Right cardiac atrium (tissue), 5 donors: ENCODE measurements around the gene TJP2. TPM values are rescaled to one million over a fixed set of nuclear protein-coding genes. Genes with fewer than 3 reads are reported as not detected.
A peak's percentile ranks its signal among the peaks of the same experiment; 100 is the strongest.

Experiments
- ATAC-seq, 2 donors: fragments of 200-7000 bp; cut with Tn5 transposase; one replicate each; pipeline versions ENCODE4 v1.8.0 to v1.9.1; 2020; ENCODE audit warnings: moderate library complexity in 2 of 2, mild to moderate bottlenecking in 1 of 2
- DNase-seq, 3 donors: peaks; one replicate each; pipeline ENCODE4 v3.0.0-alpha.2; 2020
- H3K27ac ChIP-seq: one replicate; pipeline ENCODE4 v1.5.1; 2013; ENCODE audit warnings: mild to moderate bottlenecking, low read length, control low read depth, moderate library complexity
- H3K27me3 ChIP-seq: one replicate; pipeline ENCODE4 v1.6.1; 2013; ENCODE audit not compliant: control insufficient read depth, insufficient read depth
- H3K4me1 ChIP-seq: one replicate; pipeline ENCODE4 v1.6.1; 2013; ENCODE audit warnings: low read length; ENCODE audit not compliant: control insufficient read depth, insufficient read depth
- H3K4me3 ChIP-seq: one replicate; pipeline ENCODE4 v1.5.1; 2013; ENCODE audit warnings: low read length, control low read depth
- H3K9me3 ChIP-seq: one replicate; pipeline ENCODE4 v1.6.1; 2013; ENCODE audit warnings: low read length; ENCODE audit not compliant: control insufficient read depth
- WGBS: extraction: QIAGEN DNeasy Blood & Tissue Kit; methylation state at CpG from one replicate; pipeline ENCODE4 v1.1.7; 2013; 5-methylcytosine and 5-hydroxymethylcytosine counted together
- intact Hi-C, 4 donors: fragments of 100-400 bp; cut with DNase I; formaldehyde crosslinking; loops; one replicate each; pipeline versions ENCODE4 v1.11.0 to v1.14.0; 2022 to 2023
- polyA plus RNA-seq: library from polyadenylated mRNA; stranded (reverse); fragments of 200-250 nt; gene quantifications from one replicate; pipeline ENCODE4 v1.2.3, GENCODE V29; 2013
- total RNA-seq, 4 donors: library from RNA; stranded (reverse); fragmentation: NEBNext Ultra II Directional; extraction: Animal tissue kit (Norgen Biotek cat#: 25700); gene quantifications; one replicate each; pipeline ENCODE4 v1.2.1, GENCODE V29; 2021
- donor health status: healthy with polysubstance abuse.
- donor health status: DM: no; HTN: yes; CAD: no.
- donor health status: DM: no; HTN: no; CAD: no.
- donor health status: DM: no; HTN: yes; CAD: no; lungs with severe emphysema.
- donor health status: DM: yes; HTN: yes; CAD: no.

The TJP2 gene
- total and polyA plus RNA-seq, 5 donors: 23.8 to 56.3 (median 43.7) TPM

DNA sequence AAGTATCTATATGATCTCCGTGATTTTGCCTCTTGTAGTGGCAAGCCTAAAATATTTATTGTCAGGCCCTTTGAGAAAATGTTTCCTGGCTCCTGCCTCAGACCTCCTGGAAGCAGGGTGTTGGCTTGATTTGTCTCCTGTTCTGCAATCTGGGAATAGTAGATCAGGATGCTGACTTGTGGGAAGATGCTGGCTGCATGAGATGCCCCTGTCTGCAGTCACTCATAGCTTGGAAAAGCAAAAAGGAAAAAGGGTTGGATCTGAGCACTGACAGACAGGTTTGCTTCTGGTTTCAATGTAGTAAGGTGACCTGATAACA, 16.7 kb downstream of the TJP2 start:
- Histone ChIP-seq H3K4me3 (no peak overlapping the region), H3K27me3 (no peaks in the 10 kb centered on the region), H3K9me3 (no peaks in the 10 kb centered on the region), H3K4me1 (peaks cover 8% of the 10 kb centered on the region), H3K27ac (no peak overlapping the region)
- 42% methylated on average over 1 of the region's 1 CpG for WGBS
- ATAC-seq (no peak), DNase-seq (no peak)
- intact Hi-C loops: loop anchor here in 2 of 4 donors (5.0 kb wide), 2 partner anchors 134 to 139 kb away; no protein-coding TSS in a partner anchor

DNA sequence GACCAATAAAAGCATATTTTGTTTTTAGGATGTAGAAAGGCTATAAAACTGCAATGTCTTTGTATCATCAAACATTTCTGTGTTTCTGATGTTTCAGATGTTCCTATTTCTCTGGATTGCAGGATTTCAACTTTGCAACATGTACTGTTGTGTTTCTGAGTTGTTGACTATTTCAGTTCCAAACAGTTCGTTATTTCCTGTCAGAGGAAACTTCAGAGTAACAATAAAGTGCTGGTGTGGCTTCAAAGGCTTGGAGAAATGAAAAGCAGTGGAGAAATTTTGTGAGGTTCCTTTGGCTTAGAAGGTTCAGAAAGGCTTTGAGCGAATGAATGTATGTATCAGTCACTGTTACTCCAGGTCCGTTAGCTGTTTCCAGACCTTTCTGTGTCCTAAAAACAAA, 17.2 kb downstream of the TJP2 start:
- H3K4me3 ChIP-seq: no peak overlapping the region
- peaks cover 10% of the 10 kb centered on the region for H3K4me1 ChIP-seq
- no peaks in the 10 kb centered on the region for H3K27me3 ChIP-seq
- intact Hi-C loops: loop anchor here in 2 of 4 donors (5.0 kb wide), 2 partner anchors 134 to 139 kb away; no protein-coding TSS in a partner anchor
- no peak for DNase-seq
- 61% methylated on average over 3 of the region's 3 CpGs for WGBS
- no peak overlapping the region for H3K27ac ChIP-seq
- no peaks in the 10 kb centered on the region for H3K9me3 ChIP-seq
- ATAC-seq: no peak

DNA sequence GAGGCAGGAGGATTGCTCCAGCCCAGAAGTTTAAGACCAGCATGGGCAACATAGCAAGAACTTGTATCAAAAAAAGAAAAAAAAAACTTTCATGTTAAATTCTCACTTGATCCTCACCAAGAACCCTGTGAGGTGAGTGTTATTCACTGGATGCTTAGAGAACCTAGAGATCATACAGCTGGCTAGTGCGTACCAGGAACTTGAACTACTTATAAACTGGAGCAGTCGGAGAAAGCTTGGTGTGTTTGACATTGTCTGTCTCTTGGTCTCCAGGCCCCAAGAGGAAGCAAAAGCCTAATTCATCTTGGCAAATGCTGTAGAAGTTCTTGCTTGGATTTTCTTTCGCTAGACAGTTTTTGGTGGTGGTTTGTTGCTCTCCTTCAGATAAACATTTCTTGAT, 18.1 kb downstream of the TJP2 start:
- WGBS: 70% methylated on average over 3 of the region's 3 CpGs
- intact Hi-C loops: loop anchor here in 3 of 4 donors (2.0 to 5.0 kb wide), 3 partner anchors 135 to 140 kb away; no protein-coding TSS in a partner anchor
- peaks cover 10% of the 10 kb centered on the region for H3K4me1 ChIP-seq
- no peak overlapping the region for H3K27ac ChIP-seq
- no peaks in the 10 kb centered on the region for H3K9me3 ChIP-seq
- ATAC-seq (no peak), DNase-seq (no peak)
- H3K4me3 ChIP-seq: no peak overlapping the region
- H3K27me3 ChIP-seq: no peaks in the 10 kb centered on the region

DNA sequence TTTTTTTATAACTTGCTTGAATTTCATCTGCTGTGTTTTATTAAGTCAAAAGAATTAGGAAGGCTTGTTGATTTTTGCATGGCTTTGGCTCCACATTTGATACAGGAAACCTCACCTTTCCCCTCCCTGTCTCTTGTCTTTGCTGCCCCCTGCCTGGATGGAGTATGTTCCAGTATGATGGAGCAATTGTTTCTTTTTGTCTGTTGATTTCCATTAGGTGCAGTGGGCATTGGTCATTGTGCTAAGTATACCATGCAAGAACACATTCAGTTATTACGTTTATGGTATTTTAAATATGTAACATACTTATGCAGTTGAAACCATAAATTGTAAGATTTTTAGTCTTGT, 19.6 kb downstream of the TJP2 start:
- Histone ChIP-seq H3K4me1 (peaks cover 13% of the 10 kb centered on the region), H3K27ac (no peak overlapping the region), H3K9me3 (no peaks in the 10 kb centered on the region), H3K4me3 (no peak overlapping the region), H3K27me3 (no peaks in the 10 kb centered on the region)
- WGBS: 59% methylated on average over 1 of the region's 1 CpG
- intact Hi-C loops: loop anchor here in 3 of 4 donors (2.0 to 5.0 kb wide), 3 partner anchors 136 to 141 kb away; no protein-coding TSS in a partner anchor
- ATAC-seq: peak in 1 of 2 donors; percentile 61
- no peak for DNase-seq

DNA sequence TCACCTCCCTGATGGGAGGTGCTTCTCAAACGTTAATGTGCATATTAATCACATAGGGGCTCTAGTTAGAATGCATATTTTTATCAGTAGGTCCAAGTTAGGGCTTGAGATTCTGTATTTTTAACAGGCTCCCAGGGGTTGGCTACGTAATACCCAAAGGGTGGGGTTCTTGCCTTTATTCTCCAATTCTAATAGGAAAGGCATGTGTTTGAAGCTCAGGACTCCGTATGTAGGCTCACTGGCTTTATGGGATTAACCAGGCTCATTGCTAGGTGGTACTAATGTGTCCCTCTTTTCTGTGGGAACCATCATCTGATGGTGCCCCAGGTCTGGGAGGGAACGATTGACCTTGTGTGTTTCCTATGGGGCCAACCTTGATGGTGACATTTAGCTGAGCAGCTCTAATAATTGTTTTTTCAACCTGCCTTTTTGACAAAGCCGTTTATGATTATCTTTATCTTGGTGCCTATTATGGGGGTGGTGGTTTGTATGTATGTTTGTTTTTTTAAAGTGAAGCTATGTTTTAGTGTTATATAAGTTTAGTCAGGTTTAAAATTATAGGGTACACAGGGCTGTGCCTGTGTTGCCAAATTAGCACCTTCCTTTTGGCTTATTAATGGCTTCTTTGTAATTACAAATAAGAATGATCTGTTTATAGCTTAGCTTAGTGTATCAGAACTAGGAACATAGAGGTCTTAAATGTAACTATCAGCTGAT, 20.8 kb downstream of the TJP2 start:
- DNase-seq: no peak
- no peak overlapping the region for H3K4me3 ChIP-seq
- H3K9me3 ChIP-seq: no peaks in the 10 kb centered on the region
- no peak for ATAC-seq
- H3K27ac ChIP-seq: no peak overlapping the region
- WGBS: 67% methylated on average over 5 of the region's 5 CpGs
- intact Hi-C loops: loop anchor here in 3 of 4 donors (5.0 kb wide), 2 partner anchors 138 to 143 kb away; no protein-coding TSS in a partner anchor
- peaks cover 15% of the 10 kb centered on the region for H3K4me1 ChIP-seq
- no peaks in the 10 kb centered on the region for H3K27me3 ChIP-seq

DNA sequence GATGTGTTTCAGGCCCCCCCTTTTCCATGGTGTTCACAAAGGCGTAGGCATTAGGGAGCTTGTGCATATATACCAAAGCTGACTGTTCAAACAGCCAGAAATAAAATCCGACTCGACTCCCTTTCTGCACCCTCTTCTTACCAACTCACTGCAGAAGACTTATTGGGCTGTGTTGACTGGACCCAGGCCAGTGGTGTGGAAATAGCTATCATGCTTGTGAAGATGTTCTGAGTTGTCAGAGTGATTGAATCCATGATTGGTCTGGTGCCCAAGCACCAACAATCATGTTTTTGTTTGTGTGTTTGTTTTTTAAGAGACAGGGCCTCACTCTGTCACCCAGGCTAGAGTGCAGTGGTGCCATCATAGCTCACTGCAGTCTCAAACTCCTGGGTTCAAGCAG, 21.6 kb downstream of the TJP2 start:
- no peaks in the 10 kb centered on the region for H3K9me3 ChIP-seq
- intact Hi-C loops: loop anchor here in 1 of 4 donors (5.0 kb wide), 1 partner anchor 143 kb away; no protein-coding TSS in a partner anchor
- peaks cover 17% of the 10 kb centered on the region for H3K4me1 ChIP-seq
- peak overlapping the region; percentile 72 for H3K27ac ChIP-seq
- no peak overlapping the region for H3K4me3 ChIP-seq
- DNase-seq (peak in 1 of 3 donors; percentile 63), ATAC-seq (peak in 1 of 2 donors; percentile 22)
- no peaks in the 10 kb centered on the region for H3K27me3 ChIP-seq
- WGBS: 53% methylated on average over 3 of the region's 3 CpGs

DNA sequence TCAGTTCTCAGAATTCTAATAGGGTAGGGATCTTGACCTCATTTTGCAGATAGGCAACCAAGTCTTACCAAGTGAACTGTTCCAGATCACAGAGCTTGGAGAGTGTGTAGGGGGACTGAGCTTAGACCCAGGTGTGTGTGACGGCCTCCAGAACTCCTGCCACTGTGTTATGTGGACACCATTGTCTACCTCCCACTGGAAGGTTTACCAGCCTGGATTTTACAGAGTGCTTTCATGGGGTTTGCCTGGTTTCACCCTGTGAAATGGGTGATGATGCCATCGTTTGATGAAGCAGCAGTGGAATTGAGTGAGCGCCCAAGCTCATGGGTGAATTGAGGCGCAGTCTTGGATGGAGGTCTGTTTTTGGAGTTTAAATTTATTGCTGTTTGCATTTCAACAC, 23.6 kb downstream of the TJP2 start:
- Histone ChIP-seq H3K9me3 (no peaks in the 10 kb centered on the region), H3K4me1 (peaks cover 17% of the 10 kb centered on the region), H3K27ac (no peak overlapping the region), H3K27me3 (no peaks in the 10 kb centered on the region), H3K4me3 (no peak overlapping the region)
- DNase-seq (no peak), ATAC-seq (peak in 1 of 2 donors; percentile 14)
- intact Hi-C loops: loop anchor here in 1 of 4 donors (5.0 kb wide), 1 partner anchor 145 kb away; no protein-coding TSS in a partner anchor
- WGBS: 92% methylated on average over 4 of the region's 4 CpGs

DNA sequence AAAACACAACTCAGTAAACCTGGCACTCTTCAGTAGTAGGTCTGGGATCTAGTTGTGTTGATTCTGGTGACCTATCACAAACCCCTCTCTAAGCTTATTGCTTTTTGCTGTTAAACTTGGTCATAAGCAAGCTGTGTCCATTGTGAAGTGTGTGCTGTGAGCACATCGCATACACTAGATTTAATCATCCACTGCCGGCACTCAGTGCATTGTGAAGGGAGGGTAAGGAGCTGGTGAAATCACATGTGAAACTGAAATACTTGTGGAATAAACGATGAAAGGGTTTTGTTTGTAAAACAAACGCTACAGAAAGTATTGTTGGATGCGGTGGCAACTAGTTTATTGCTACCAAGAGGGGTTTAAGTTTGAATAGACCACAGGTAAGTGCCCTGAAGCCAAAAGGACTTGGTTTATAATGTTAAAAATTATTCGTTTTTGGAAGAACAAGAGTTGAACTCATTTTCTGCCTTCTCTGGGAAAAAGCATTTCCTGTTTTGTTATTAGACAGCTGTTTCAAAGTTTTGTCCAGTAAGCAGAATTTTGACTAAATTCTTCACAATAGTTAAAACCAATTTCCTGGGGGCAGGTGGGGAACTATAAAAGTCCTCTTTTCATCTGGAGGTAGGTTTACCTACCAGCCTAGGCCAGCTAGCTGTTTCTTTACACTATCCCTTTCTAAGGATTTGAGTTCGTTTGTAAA, 24.6 kb downstream of the TJP2 start:
- H3K9me3 ChIP-seq: no peaks in the 10 kb centered on the region
- intact Hi-C loops: loop anchor here in 1 of 4 donors (5.0 kb wide), 1 partner anchor 146 kb away; no protein-coding TSS in a partner anchor

DNA sequence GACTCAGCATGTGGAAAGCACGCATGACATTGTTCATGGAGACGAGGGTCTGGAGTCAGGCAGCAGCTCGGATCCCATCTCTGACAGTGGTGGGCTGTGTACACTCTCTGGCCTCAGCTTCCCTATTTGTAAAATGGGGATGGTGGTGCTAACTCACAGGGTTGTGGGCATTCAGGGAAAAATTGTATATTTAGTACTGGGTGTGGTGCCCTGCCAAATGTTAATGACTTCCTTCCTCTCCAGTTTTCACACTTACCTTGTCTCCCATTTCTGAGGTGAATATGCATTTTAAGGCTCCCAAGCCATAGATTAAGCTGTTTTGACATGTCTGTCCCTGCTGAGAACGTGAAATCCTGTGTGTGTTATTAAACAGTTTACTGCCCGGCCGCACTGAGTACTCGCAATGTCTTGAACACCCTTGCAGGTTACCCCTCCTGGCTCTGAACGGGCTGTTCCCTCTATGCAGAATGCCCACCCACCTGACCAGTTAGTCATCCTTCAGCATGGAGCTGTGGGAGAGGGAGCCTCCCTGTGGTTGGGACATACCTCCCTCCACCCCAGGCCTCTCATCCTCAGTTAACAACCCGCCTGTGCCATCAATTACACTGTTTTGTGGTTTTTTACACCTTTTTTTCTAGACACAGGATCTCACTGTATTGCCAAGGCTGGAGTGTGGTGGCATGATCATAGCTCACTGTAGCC, 25.8 kb downstream of the TJP2 start:
- Histone ChIP-seq H3K27me3 (no peaks in the 10 kb centered on the region), H3K4me3 (no peak overlapping the region), H3K9me3 (no peaks in the 10 kb centered on the region), H3K27ac (no peak overlapping the region), H3K4me1 (peaks cover 13% of the 10 kb centered on the region)
- ATAC-seq (peak; percentile 27 to 47), DNase-seq (no peak)
- intact Hi-C loops: loop anchor here in 2 of 4 donors (5.0 kb wide), 2 partner anchors 148 to 153 kb away; no protein-coding TSS in a partner anchor
- WGBS: 85% methylated on average over 9 of the region's 9 CpGs

More for the DNA sequence above, 24.6 kb downstream of the TJP2 start:
- Histone ChIP-seq H3K4me1 (peaks cover 15% of the 10 kb centered on the region), H3K4me3 (no peak overlapping the region), H3K27me3 (no peaks in the 10 kb centered on the region), H3K27ac (no peak overlapping the region)
- ATAC-seq (peak in 1 of 2 donors; percentile 19), DNase-seq (no peak)
- 41% methylated on average over 7 of the region's 7 CpGs for WGBS

DNA sequence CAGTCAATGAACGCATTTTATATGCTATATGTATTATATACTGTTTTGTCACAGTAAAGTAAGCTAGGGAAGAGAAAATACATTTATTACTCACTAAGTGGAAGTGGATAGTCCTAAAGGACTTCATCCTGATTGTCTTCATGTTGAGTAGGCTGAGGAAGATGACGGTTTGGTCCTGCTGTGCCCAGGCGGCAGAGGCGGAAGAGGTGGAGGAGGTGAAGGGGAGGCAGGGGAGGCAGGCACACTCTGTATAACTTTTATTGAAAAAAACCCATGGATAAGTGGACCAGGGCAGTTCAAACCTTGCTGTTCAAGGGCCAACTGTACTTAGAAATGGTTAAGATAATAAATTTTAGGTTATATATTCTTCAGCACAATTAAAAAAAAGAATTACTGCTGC, 28.5 kb downstream of the TJP2 start:
- no peak overlapping the region for H3K27ac ChIP-seq
- WGBS: 97% methylated on average over 4 of the region's 4 CpGs

More for the DNA sequence above, 28.5 kb downstream of the TJP2 start:
- H3K9me3 ChIP-seq: no peaks in the 10 kb centered on the region
- intact Hi-C loops: loop anchor here in 1 of 4 donors (5.0 kb wide), 1 partner anchor 155 kb away; no protein-coding TSS in a partner anchor
- DNase-seq: no peak
- no peak overlapping the region for H3K4me3 ChIP-seq
- ATAC-seq: no peak
- H3K4me1 ChIP-seq: peaks cover 7% of the 10 kb centered on the region
- H3K27me3 ChIP-seq: no peaks in the 10 kb centered on the region
